ENCODE results near the gene DPYD. TPM values are rescaled to one million over a fixed set of nuclear protein-coding genes. Genes with fewer than 3 reads are reported as not detected.

Gene DPYD
- total RNA-seq, 1 donor from 2014 or later = 5.9 TPM

DNA sequence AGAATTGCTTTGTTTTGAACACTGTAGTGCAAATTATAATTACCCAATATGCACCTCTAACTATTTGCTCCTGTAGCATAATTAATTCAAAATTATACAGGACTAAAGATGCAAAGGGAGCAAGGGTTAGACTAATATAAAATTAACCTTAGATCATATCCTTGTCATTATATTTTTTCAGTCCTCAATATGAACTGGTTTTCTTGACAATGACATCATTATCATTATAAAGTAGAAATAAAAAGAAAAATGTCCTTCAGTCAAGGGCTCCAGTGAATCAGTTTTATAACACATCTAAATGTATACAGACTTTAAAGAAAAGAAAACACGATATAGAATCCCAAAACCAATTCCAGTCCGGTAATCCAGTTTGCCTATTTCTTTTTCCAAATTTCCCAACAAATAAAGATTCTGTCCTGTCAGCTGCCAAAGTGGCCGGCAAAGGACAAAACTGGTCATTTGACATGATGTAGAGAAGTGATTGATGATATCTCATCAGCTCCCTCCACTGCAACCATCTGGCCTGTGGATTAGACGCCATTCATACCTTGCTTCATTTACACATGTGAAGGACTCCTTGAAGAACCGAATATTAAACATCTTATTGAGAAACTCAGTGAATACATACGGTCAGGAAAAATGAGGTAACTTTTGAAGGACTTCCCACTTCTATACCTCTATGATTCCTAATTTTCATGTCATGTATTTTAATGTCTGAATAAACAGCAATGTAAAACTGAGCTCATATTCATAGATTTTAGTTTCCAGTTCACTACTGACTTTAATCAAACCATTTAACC, 15.5 kb downstream of the DPYD start:
- H3K4me3 Mint-ChIP-seq = no peak overlapping the region
- no peak for DNase-seq (ENCODE audit: low read depth, low spot score)
- H3K36me3 Mint-ChIP-seq (ENCODE audit: low read depth) = no peaks in the 10 kb centered on the region
- H3K27ac Mint-ChIP-seq (ENCODE audit: unreplicated experiment) = no peak overlapping the region
- no peaks in the 10 kb centered on the region for H3K9me3 Mint-ChIP-seq
- H3K4me1 Mint-ChIP-seq = peaks cover 11% of the 10 kb centered on the region
- TF ChIP-seq, protein P1, sequence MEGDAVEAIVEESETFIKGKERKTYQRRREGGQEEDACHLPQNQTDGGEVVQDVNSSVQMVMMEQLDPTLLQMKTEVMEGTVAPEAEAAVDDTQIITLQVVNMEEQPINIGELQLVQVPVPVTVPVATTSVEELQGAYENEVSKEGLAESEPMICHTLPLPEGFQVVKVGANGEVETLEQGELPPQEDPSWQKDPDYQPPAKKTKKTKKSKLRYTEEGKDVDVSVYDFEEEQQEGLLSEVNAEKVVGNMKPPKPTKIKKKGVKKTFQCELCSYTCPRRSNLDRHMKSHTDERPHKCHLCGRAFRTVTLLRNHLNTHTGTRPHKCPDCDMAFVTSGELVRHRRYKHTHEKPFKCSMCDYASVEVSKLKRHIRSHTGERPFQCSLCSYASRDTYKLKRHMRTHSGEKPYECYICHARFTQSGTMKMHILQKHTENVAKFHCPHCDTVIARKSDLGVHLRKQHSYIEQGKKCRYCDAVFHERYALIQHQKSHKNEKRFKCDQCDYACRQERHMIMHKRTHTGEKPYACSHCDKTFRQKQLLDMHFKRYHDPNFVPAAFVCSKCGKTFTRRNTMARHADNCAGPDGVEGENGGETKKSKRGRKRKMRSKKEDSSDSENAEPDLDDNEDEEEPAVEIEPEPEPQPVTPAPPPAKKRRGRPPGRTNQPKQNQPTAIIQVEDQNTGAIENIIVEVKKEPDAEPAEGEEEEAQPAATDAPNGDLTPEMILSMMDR (conservative IDR thresholded peaks at IDR 0.05) = no peak
- no peaks in the 10 kb centered on the region for H3K27me3 Mint-ChIP-seq (ENCODE audit: low read depth)

DNA sequence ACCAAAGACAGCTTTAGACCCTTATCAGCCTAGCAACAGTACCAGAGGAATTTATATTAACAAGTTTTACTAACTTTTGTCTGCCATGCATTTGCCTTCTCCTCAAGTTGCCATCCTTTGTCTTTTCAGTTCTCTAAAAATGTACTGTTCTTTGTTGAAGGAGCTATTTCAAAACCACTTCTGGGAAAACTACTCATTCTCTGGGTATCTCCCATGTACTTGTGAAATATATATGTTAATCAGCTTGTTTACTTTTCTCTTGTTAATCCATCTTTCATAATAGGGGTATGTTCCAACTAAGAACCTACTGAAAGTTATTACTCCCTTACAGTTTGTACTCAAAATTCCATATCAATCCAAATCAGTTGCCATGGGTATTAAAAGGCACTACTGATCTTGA, 16.3 kb downstream of the DPYD start:
- Mint-ChIP-seq H3K9me3 (no peaks in the 10 kb centered on the region), H3K36me3 (ENCODE audit: low read depth) (no peaks in the 10 kb centered on the region), H3K27ac (ENCODE audit: unreplicated experiment) (no peak overlapping the region), H3K4me3 (no peak overlapping the region), H3K4me1 (peaks cover 11% of the 10 kb centered on the region), H3K27me3 (ENCODE audit: low read depth) (no peaks in the 10 kb centered on the region)
- TF ChIP-seq, protein P1 (conservative IDR thresholded peaks at IDR 0.05) = no peak
- DNase-seq (ENCODE audit: low read depth, low spot score) = no peak

DNA sequence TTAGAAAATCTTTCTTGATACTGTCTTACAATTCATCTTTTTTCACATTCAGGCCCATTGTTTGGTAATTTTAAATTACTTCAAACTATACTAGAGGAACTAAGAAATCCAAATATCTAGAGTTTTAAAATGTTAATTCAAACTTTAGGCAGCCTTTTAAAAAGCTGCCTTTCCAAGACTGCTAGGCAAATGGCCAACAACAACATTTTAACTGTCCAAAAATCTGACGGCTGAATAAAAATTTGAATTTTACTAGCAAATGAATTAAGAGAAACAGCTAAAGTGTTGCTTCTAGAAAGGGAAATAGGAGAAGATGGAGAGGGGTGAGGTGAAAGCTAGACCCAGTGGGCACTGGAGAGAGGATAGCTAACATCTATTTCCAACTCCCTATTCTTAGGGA, 17.2 kb downstream of the DPYD start:
- Mint-ChIP-seq H3K9me3 (peaks cover 3% of the 10 kb centered on the region), H3K27me3 (ENCODE audit: low read depth) (no peaks in the 10 kb centered on the region), H3K4me1 (peaks cover 11% of the 10 kb centered on the region), H3K36me3 (ENCODE audit: low read depth) (peaks cover 2% of the 10 kb centered on the region), H3K4me3 (no peak overlapping the region), H3K27ac (ENCODE audit: unreplicated experiment) (no peak overlapping the region)
- TF ChIP-seq, protein P1 (conservative IDR thresholded peaks at IDR 0.05) = no peak
- DNase-seq (ENCODE audit: low read depth, low spot score) = no peak

DNA sequence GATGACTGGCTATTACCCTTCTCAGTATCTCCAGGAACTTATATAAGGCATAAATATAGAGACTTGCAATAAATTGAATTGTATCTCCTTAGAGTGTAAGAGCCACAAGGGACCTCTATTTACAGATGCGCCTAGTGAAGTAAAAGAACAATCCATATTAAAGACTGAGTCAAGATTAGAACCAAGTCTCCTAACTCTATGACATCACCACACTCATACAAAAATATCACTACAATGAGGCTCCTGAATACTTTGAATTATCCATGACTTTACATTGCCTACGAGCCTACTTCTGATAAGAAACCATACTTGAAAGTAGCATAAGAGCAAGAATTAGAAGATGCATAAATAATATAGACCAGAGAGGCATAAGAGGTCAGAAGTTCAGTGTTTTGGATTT, 18.8 kb downstream of the DPYD start:
- H3K27me3 Mint-ChIP-seq (ENCODE audit: low read depth) = no peaks in the 10 kb centered on the region
- H3K36me3 Mint-ChIP-seq (ENCODE audit: low read depth) = peaks cover 2% of the 10 kb centered on the region
- no peak overlapping the region for H3K27ac Mint-ChIP-seq (ENCODE audit: unreplicated experiment)
- H3K4me3 Mint-ChIP-seq = no peak overlapping the region
- H3K4me1 Mint-ChIP-seq = peaks cover 11% of the 10 kb centered on the region
- no peak for DNase-seq (ENCODE audit: low read depth, low spot score)
- TF ChIP-seq, protein P1 (conservative IDR thresholded peaks at IDR 0.05) = no peak
- peaks cover 3% of the 10 kb centered on the region for H3K9me3 Mint-ChIP-seq

DNA sequence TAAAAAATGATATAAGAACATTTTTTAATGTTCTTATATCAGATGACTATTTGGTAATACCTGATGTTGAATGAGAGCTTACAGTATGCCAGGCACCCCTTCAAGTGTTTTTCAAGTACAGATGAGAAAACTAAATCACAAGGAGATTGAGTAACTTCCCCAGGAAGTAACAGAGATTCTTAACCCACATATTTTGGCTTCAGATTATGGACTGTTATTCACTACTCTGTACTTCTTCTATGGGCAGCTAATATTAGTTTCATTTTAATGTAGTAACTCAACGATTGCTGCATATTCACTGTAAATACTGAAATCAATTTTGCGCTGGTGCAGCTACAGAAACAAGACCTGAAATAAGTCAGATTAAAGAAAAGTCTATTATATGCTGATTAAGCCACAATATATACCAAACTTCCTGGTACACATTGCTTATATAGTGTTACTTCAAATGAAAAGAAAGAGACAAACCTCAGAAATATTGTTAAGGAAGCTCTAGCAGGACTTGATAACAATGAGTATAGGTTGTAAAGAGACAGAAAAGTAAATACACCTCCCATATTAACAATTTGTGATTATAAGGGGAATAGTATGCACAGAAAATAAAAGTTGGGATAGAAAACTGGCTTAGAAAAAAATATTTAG, 19.7 kb downstream of the DPYD start:
- peaks cover 2% of the 10 kb centered on the region for H3K36me3 Mint-ChIP-seq (ENCODE audit: low read depth)
- DNase-seq (ENCODE audit: low read depth, low spot score) = no peak
- H3K27ac Mint-ChIP-seq (ENCODE audit: unreplicated experiment) = no peak overlapping the region
- H3K4me1 Mint-ChIP-seq = peaks cover 11% of the 10 kb centered on the region
- no peaks in the 10 kb centered on the region for H3K27me3 Mint-ChIP-seq (ENCODE audit: low read depth)
- H3K4me3 Mint-ChIP-seq = no peak overlapping the region
- H3K9me3 Mint-ChIP-seq = peaks cover 3% of the 10 kb centered on the region
- TF ChIP-seq, protein P1 (conservative IDR thresholded peaks at IDR 0.05) = no peak
